ENCODE data around the gene COX4I1.

Gene COX4I1

GRCh38 chr16:85838381-85838780, 38.9 kb downstream of the COX4I1 start:
- Histone ChIP-seq H3K36me3 (replicated peaks; ENCODE audit: low read depth, low read length) (no peaks in the 10 kb centered on the region), H3K79me2 (ENCODE audit: low read length) (no peaks in the 10 kb centered on the region), H4K20me1 (ENCODE audit: insufficient read depth, low read length) (no peaks in the 10 kb centered on the region), H3K4me1 (ENCODE audit: low read length) (no peaks in the 10 kb centered on the region), H3K27me3 (ENCODE audit: low read depth, low read length) (peaks cover 40% of the 10 kb centered on the region), H2AFZ (ENCODE audit: low read depth, low read length) (no peak overlapping the region), H3K4me3 (ENCODE audit: low read length) (no peak overlapping the region), H3K27ac (ENCODE audit: low read length) (no peak overlapping the region), H3K9me3 (ENCODE audit: insufficient read depth, low read length) (no peaks in the 10 kb centered on the region), H3K9ac (ENCODE audit: low read length) (no peak overlapping the region), H3K4me2 (ENCODE audit: low read length) (no peak overlapping the region)
- TF ChIP-seq EZH2phosphoT487 (IDR thresholded peaks at IDR 0.05; ENCODE audit: low read depth) (no peak), CTCF (IDR thresholded peaks at IDR 0.05; ENCODE audit: low read depth, low read length) (no peak)

GRCh38 chr16:85838876-85839585, 39.5 kb downstream of the COX4I1 start:
- no peaks in the 10 kb centered on the region for H3K36me3 ChIP-seq (replicated peaks; ENCODE audit: low read depth, low read length)
- no peak overlapping the region for H3K9ac ChIP-seq (ENCODE audit: low read length)
- no peak overlapping the region for H2AFZ ChIP-seq (ENCODE audit: low read depth, low read length)
- no peaks in the 10 kb centered on the region for H3K79me2 ChIP-seq (ENCODE audit: low read length)
- H3K4me1 ChIP-seq (ENCODE audit: low read length), result no peaks in the 10 kb centered on the region
- TF ChIP-seq EZH2phosphoT487 (IDR thresholded peaks at IDR 0.05; ENCODE audit: low read depth), result no peak
- no peak for TF ChIP-seq CTCF (IDR thresholded peaks at IDR 0.05; ENCODE audit: low read depth, low read length)
- H3K27me3 ChIP-seq (ENCODE audit: low read depth, low read length), result peaks cover 40% of the 10 kb centered on the region
- H4K20me1 ChIP-seq (ENCODE audit: insufficient read depth, low read length), result no peaks in the 10 kb centered on the region
- no peak overlapping the region for H3K4me2 ChIP-seq (ENCODE audit: low read length)
- no peaks in the 10 kb centered on the region for H3K9me3 ChIP-seq (ENCODE audit: insufficient read depth, low read length)
- H3K27ac ChIP-seq (ENCODE audit: low read length), result no peak overlapping the region
- no peak overlapping the region for H3K4me3 ChIP-seq (ENCODE audit: low read length)

DNA sequence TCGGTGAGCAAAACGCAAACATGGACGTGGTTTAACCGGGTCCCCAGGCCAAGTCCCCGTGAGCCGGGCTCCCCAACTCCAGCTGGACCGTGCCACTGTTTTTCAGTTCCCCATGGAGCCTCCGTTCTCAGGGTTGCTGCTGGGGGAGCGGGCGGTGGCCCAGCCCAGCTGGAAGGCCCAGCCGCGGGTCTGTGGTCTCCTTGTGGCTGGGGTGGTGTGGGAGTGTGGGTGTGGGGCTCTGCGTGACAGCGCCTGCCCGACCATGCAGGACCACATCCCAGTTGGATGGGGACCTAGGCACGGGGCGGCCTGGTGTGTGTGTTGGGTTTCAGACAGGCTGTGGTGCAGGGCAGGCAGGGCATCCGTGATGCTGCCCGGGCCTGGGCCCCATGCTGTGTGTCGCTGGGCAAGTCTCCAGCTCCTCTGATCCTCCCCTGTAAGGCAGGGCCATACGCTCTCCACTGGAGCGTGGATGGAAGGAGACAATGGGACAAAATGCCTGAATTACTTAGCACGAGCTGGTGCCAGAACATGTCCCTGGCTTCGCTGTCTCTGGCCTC, 40.3 kb downstream of the COX4I1 start:
- H2AFZ ChIP-seq (ENCODE audit: low read depth, low read length), result no peak overlapping the region
- H3K4me2 ChIP-seq (ENCODE audit: low read length), result no peak overlapping the region
- no peaks in the 10 kb centered on the region for H3K4me1 ChIP-seq (ENCODE audit: low read length)
- TF ChIP-seq EZH2phosphoT487 (IDR thresholded peaks at IDR 0.05; ENCODE audit: low read depth) (no peak), CTCF (IDR thresholded peaks at IDR 0.05; ENCODE audit: low read depth, low read length) (no peak)
- no peaks in the 10 kb centered on the region for H3K79me2 ChIP-seq (ENCODE audit: low read length)
- H3K9ac ChIP-seq (ENCODE audit: low read length), result no peak overlapping the region
- no peak overlapping the region for H3K27ac ChIP-seq (ENCODE audit: low read length)
- no peaks in the 10 kb centered on the region for H3K9me3 ChIP-seq (ENCODE audit: insufficient read depth, low read length)
- H3K27me3 ChIP-seq (ENCODE audit: low read depth, low read length), result peaks cover 38% of the 10 kb centered on the region
- H3K36me3 ChIP-seq (replicated peaks; ENCODE audit: low read depth, low read length), result no peaks in the 10 kb centered on the region
- no peaks in the 10 kb centered on the region for H4K20me1 ChIP-seq (ENCODE audit: insufficient read depth, low read length)
- no peak overlapping the region for H3K4me3 ChIP-seq (ENCODE audit: low read length)

GRCh38 chr16:85840395-85840794, 40.9 kb downstream of the COX4I1 start:
- H2AFZ ChIP-seq (ENCODE audit: low read depth, low read length), result no peak overlapping the region
- H3K79me2 ChIP-seq (ENCODE audit: low read length), result no peaks in the 10 kb centered on the region
- no peak overlapping the region for H3K9ac ChIP-seq (ENCODE audit: low read length)
- H3K4me2 ChIP-seq (ENCODE audit: low read length), result no peak overlapping the region
- H3K27ac ChIP-seq (ENCODE audit: low read length), result no peak overlapping the region
- no peak for TF ChIP-seq CTCF (IDR thresholded peaks at IDR 0.05; ENCODE audit: low read depth, low read length)
- no peak for TF ChIP-seq EZH2phosphoT487 (IDR thresholded peaks at IDR 0.05; ENCODE audit: low read depth)
- H4K20me1 ChIP-seq (ENCODE audit: insufficient read depth, low read length), result no peaks in the 10 kb centered on the region
- no peak overlapping the region for H3K4me3 ChIP-seq (ENCODE audit: low read length)
- H3K27me3 ChIP-seq (ENCODE audit: low read depth, low read length), result peaks cover 36% of the 10 kb centered on the region
- H3K9me3 ChIP-seq (ENCODE audit: insufficient read depth, low read length), result no peaks in the 10 kb centered on the region
- no peaks in the 10 kb centered on the region for H3K4me1 ChIP-seq (ENCODE audit: low read length)
- no peaks in the 10 kb centered on the region for H3K36me3 ChIP-seq (replicated peaks; ENCODE audit: low read depth, low read length)
